Activated CD4-positive, alpha-beta T cell treated with anti-CD3 and anti-CD28 coated beads for 36 hours (primary cell): ENCODE measurements around the gene BTF3L4. TPM values are rescaled to one million over a fixed set of nuclear protein-coding genes. Genes with fewer than 3 reads are reported as not detected.

Experiments used
- ATAC-seq: fragments of 200-7000 bp; cut with Tn5 transposase; one replicate; pipeline ENCODE4 v1.10.0; 2021; ENCODE audit warnings: mild to moderate bottlenecking, moderate library complexity
- CTCF ChIA-PET: fragments of 350-600 bp; sonication (Branson Sonifier 250); formaldehyde crosslinking; loops from one replicate; lab custom pipeline; 2021; ENCODE audit warnings: antibody characterized with exemption; lab: Charles Lee
- POLR2A ChIA-PET: fragments of 350-600 bp; sonication (Branson Sonifier 250); formaldehyde crosslinking; loops from one replicate; lab custom pipeline; 2021; ENCODE audit warnings: antibody characterized with exemption, inconsistent platforms; lab: Charles Lee
- DNase-seq: peaks from one replicate; pipeline ENCODE4 v3.0.0-alpha.2; 2020
- H3K27ac Mint-ChIP-seq: one replicate; pipeline ENCODE4 v1.8.0; 2021; ENCODE audit warnings: mixed read lengths
- H3K27me3 Mint-ChIP-seq: one replicate; pipeline ENCODE4 v1.8.0; 2021; ENCODE audit warnings: mixed read lengths
- H3K36me3 Mint-ChIP-seq: one replicate; pipeline ENCODE4 v1.8.0; 2021; ENCODE audit warnings: low read depth, mixed read lengths
- H3K4me1 Mint-ChIP-seq: one replicate; pipeline ENCODE4 v1.8.0; 2021; ENCODE audit warnings: mixed read lengths
- H3K4me3 Mint-ChIP-seq: one replicate; pipeline ENCODE4 v1.8.0; 2021; ENCODE audit warnings: mild to moderate bottlenecking, moderate library complexity, mixed read lengths
- H3K9me3 Mint-ChIP-seq: one replicate; pipeline ENCODE4 v1.8.0; 2021; ENCODE audit warnings: low read depth, mixed read lengths
- intact Hi-C, 2 experiments: fragments of 100-400 bp; cut with DNase I in 1 of 2; cut with micrococcal nuclease in 1 of 2; formaldehyde crosslinking; loops; one replicate each; pipeline versions ENCODE4 v1.14.2 to v1.15.1; 2022 to 2024; cut with DNase I, micrococcal nuclease
- total RNA-seq, 2 experiments: library from RNA; stranded (reverse); gene quantifications; one replicate each; pipeline ENCODE4 v1.2.3, GENCODE V29; 2021

BTF3L4 gene
- total RNA-seq, 2 experiments from 2014 or later, result 33.8 to 37.8 TPM

DNA sequence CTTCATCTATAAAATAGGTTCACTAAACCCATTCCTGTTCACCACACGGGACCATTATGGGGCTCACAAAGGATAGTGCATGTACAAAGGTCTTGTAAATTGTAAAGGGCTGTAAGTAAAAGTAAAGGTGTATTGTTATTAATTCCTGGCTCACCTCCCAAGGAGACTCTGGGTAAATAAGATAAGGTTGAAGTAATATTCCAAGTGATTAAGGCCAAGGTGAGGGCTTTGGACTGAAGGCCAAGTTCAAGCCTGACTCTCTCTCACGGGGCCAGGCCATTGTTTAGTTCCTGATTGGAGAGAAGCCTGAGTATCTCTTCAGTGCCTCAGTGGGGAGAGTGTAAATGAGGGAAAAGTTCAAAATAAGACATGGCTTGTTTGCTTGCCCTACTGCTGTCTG is 66.3 kb downstream of the BTF3L4 start:
- H3K4me3 Mint-ChIP-seq, result no peak overlapping the region
- no peak overlapping the region for H3K27ac Mint-ChIP-seq
- peaks cover 4% of the 10 kb centered on the region for H3K4me1 Mint-ChIP-seq
- no peaks in the 10 kb centered on the region for H3K9me3 Mint-ChIP-seq
- H3K36me3 Mint-ChIP-seq, result no peaks in the 10 kb centered on the region
- H3K27me3 Mint-ChIP-seq, result peaks cover 7% of the 10 kb centered on the region
- DNase-seq (no peak), ATAC-seq (no peak)
- CTCF ChIA-PET, result interaction anchor here (0.9 kb wide), 1 partner anchor 175 kb away, joined by 3 read pairs; no protein-coding TSS in a partner anchor
- POLR2A ChIA-PET, result no interaction called here
- intact Hi-C loops, result no loop called here

DNA sequence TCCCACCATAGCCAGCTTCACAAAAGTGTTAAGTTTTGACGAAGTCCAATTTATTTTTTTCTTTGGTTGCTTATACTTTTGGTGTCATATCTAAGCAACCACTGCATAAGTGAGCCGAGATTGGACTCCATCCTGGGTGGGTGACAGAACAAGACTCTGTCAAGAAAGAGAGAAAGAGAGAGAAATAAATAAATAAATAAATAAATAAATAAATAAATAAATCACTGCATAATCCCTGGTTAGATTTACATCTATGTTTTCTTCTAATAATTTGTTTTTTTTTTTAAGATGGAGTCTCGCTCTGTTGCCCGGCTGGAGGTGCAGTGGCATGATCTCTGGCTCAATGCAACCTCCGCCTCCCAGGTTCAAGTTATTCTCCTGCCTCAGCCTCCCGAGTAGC is 67.5 kb downstream of the BTF3L4 start:
- no peak overlapping the region for H3K4me3 Mint-ChIP-seq
- H3K27ac Mint-ChIP-seq, result no peak overlapping the region
- ChIA-PET POLR2A (no interaction called here), CTCF (no interaction called here)
- no peaks in the 10 kb centered on the region for H3K36me3 Mint-ChIP-seq
- DNase-seq (no peak), ATAC-seq (no peak)
- no peaks in the 10 kb centered on the region for H3K9me3 Mint-ChIP-seq
- H3K4me1 Mint-ChIP-seq, result peaks cover 4% of the 10 kb centered on the region
- intact Hi-C loops, result no loop called here
- H3K27me3 Mint-ChIP-seq, result peaks cover 10% of the 10 kb centered on the region

- peaks cover 14% of the 10 kb centered on the region for H3K27me3 Mint-ChIP-seq
- H3K36me3 Mint-ChIP-seq, result no peaks in the 10 kb centered on the region
- no peak overlapping the region for H3K4me3 Mint-ChIP-seq
- H3K9me3 Mint-ChIP-seq, result no peaks in the 10 kb centered on the region
- no peak overlapping the region for H3K27ac Mint-ChIP-seq
- ATAC-seq (peak; percentile 36), DNase-seq (no peak)
- CTCF ChIA-PET, result interaction anchor here (1.1 to 3.5 kb wide), 2 partner anchors 169 to 177 kb away, joined by 3 to 23 read pairs; no protein-coding TSS in a partner anchor
- POLR2A ChIA-PET, result no interaction called here
- intact Hi-C loops, result loop anchor here in 1 of 2 experiments (5.0 kb wide), 2 partner anchors 241 to 561 kb away; partner anchors contain the start of gene CC2D1B
- peaks cover 4% of the 10 kb centered on the region for H3K4me1 Mint-ChIP-seq
Observed at GRCh38 chr1:52125736-52126359, 69.8 kb downstream of the BTF3L4 start.

- CTCF ChIA-PET, result interaction anchor here (0.7 to 3.5 kb wide), 6 partner anchors 15 to 183 kb away, joined by 3 to 23 read pairs (median 3); no protein-coding TSS in a partner anchor
- peaks cover 4% of the 10 kb centered on the region for H3K4me1 Mint-ChIP-seq
- POLR2A ChIA-PET, result no interaction called here
- intact Hi-C loops, result loop anchor here (1.0 to 5.0 kb wide), 3 partner anchors 169 to 560 kb away; partner anchors contain the start of gene CC2D1B (in 1 of the 2)
- ATAC-seq (peak; percentile 65), DNase-seq (peak; percentile 39)
- H3K9me3 Mint-ChIP-seq, result no peaks in the 10 kb centered on the region
- no peaks in the 10 kb centered on the region for H3K36me3 Mint-ChIP-seq
- no peak overlapping the region for H3K4me3 Mint-ChIP-seq
- H3K27ac Mint-ChIP-seq, result no peak overlapping the region
- H3K27me3 Mint-ChIP-seq, result peaks cover 14% of the 10 kb centered on the region
Observed at GRCh38 chr1:52127181-52128180, 71.4 kb downstream of the BTF3L4 start.

DNA sequence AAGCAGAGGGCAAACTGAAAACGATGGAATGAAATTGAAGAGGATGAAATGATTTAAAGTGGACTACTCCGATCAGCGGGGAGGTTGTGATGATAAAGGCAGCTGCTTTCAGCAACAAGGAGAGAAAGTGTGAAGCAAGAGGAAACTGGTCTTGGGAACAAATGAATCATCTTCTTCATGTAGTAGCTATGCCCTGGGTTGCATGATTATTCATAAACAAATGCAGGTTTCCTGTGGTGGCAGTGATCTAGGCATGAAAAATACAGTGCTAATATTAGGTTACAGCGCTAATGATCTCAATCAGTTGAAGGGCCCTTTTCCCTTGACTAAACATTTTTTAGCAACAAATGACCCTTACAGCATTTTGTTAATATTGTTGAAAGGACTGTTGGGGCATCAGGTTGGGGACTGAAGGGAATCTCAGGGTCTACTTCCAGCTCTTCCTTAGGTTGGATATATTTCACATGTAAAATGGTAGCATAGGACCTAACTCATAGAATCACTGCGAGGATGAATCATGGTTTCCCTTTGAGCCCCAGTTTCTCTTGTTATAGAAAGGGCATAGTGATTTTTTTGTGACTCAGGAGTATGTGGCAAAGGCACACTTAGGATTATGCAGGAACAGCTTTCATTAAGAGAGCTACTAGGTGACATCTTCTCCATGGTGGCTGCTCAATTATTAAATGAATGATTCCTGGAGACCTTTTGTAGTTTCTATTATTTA is 83.9 kb downstream of the BTF3L4 start:
- intact Hi-C loops, result loop anchor here (2.0 to 10.0 kb wide), 8 partner anchors 157 to 1168 kb away; partner anchors contain the start of genes CC2D1B (in 1 of the 2), CDKN2C (in 1 of the 2), ECHDC2 (in 1 of the 2) and EPS15 (in 1 of the 2)
- peak; percentile 72 for ATAC-seq
- CTCF ChIA-PET, result interaction anchor here (0.7 kb wide), 1 partner anchor 464 kb away, joined by 3 read pairs; no protein-coding TSS in a partner anchor
- DNase-seq, result peak; percentile 56
- Mint-ChIP-seq H3K9me3 (peaks cover 3% of the 10 kb centered on the region), H3K36me3 (no peaks in the 10 kb centered on the region), H3K27ac (peak overlapping the region; percentile 48), H3K27me3 (peaks cover 9% of the 10 kb centered on the region), H3K4me1 (peaks cover 39% of the 10 kb centered on the region), H3K4me3 (peak overlapping the region; percentile 68)
- POLR2A ChIA-PET, result interaction anchor here (0.6 to 1.5 kb wide), 5 partner anchors 70 to 418 kb away, joined by 3 read pairs; partner anchors contain the start of genes CC2D1B, ORC1 and PRPF38A

Other genes starting within 250 kb of the BTF3L4 start
- 100 to 1,000 TPM; 149 to 186 TPM for gene NRDC, start 177.6 kb upstream of the BTF3L4 start, total RNA-seq
- gene RAB3B, start 65.6 kb upstream of the BTF3L4 start, total RNA-seq, result under 1 TPM; 0.07 to 0.11 TPM
- gene KTI12, start 22.5 kb upstream of the BTF3L4 start, total RNA-seq, result 10 to 100 TPM in 1 of 2 experiments, 1 to 10 TPM in 1; 7.6 to 12.3 TPM
- 10 to 100 TPM; 21.9 to 31.5 TPM for gene TXNDC12, start 1.1 kb upstream of the BTF3L4 start, total RNA-seq
- 1 to 10 TPM; 4.3 to 4.7 TPM for gene ZFYVE9, start 85.8 kb downstream of the BTF3L4 start, total RNA-seq